ENCODE data around the gene SHQ1. TPM values are rescaled to one million over a fixed set of nuclear protein-coding genes. Genes with fewer than 3 reads are reported as not detected.
"Not testable (repeated sequence)": the region's sequence is repeated elsewhere in the genome, so short reads cannot be mapped to it uniquely, and the experiment has no call there.

SHQ1 gene
- total and polyA plus RNA-seq, 9 donors: 6.6 to 30.0 (median 14.8) TPM

DNA sequence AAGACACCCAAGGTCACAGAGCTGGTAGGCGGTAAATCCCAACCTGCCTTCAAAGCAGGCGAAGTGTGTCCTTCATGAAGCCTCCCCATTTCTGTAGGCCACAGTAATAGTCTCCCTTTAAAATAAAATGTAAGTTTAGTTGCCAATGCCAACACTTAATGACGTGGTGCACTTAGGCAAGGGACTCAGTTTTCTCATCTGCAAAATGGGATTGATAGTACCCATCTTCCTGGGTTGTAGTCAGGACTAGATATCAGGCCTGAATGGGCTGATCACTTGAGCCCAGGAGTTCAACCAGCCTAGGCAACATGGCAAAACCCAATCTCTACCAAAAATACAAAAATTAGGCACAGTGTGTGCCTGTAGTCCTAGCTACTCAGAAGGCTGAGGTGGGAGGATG, 114.6 kb downstream of the SHQ1 start:
- H3K4me3 ChIP-seq: no peak overlapping the region
- no peaks in the 10 kb centered on the region for H3K4me1 ChIP-seq (ENCODE audit: insufficient read depth)
- TF ChIP-seq, protein P1, sequence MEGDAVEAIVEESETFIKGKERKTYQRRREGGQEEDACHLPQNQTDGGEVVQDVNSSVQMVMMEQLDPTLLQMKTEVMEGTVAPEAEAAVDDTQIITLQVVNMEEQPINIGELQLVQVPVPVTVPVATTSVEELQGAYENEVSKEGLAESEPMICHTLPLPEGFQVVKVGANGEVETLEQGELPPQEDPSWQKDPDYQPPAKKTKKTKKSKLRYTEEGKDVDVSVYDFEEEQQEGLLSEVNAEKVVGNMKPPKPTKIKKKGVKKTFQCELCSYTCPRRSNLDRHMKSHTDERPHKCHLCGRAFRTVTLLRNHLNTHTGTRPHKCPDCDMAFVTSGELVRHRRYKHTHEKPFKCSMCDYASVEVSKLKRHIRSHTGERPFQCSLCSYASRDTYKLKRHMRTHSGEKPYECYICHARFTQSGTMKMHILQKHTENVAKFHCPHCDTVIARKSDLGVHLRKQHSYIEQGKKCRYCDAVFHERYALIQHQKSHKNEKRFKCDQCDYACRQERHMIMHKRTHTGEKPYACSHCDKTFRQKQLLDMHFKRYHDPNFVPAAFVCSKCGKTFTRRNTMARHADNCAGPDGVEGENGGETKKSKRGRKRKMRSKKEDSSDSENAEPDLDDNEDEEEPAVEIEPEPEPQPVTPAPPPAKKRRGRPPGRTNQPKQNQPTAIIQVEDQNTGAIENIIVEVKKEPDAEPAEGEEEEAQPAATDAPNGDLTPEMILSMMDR (IDR thresholded peaks at IDR 0.05): no peak
- TF ChIP-seq EP300 (IDR thresholded peaks at IDR 0.05) (no peak), POLR2A (IDR thresholded peaks at IDR 0.05) (no peak)
- intact Hi-C loops (cut with DNase I): no loop called here
- DNase-seq: no peak
- H3K9me3 ChIP-seq: no peaks in the 10 kb centered on the region
- H3K27me3 ChIP-seq: no peaks in the 10 kb centered on the region
- no peaks in the 10 kb centered on the region for H3K36me3 ChIP-seq
- WGBS, 3 donors: 86 to 93% (median 91%) methylated on average over 3 of the region's 3 CpGs
- H3K27ac ChIP-seq: no peak overlapping the region

- H3K9me3 ChIP-seq; H3K4me1 ChIP-seq (ENCODE audit: insufficient read depth); H3K36me3 ChIP-seq; H3K27me3 ChIP-seq; H3K4me3 ChIP-seq; DNase-seq; intact Hi-C loops (cut with DNase I); H3K27ac ChIP-seq: not testable (repeated sequence)
- 86 to 89% (median 89%) methylated on average over 5 to 6 of the region's 6 CpGs for WGBS, 3 donors
These were observed 115.4 kb downstream of the SHQ1 start for GRCh38 chr3:72732666-72733345.

- TF ChIP-seq, protein P1 (IDR thresholded peaks at IDR 0.05): no peak
- TF ChIP-seq EP300 (IDR thresholded peaks at IDR 0.05) (no peak), POLR2A (IDR thresholded peaks at IDR 0.05) (no peak)
- no peaks in the 10 kb centered on the region for H3K4me1 ChIP-seq (ENCODE audit: insufficient read depth)
- H3K27me3 ChIP-seq: no peaks in the 10 kb centered on the region
- WGBS, 3 donors: 74 to 83% (median 79%) methylated on average over 16 of the region's 16 CpGs
- no peak overlapping the region for H3K4me3 ChIP-seq
- intact Hi-C loops (cut with DNase I): no loop called here
- DNase-seq: no peak
- no peaks in the 10 kb centered on the region for H3K36me3 ChIP-seq
- no peak overlapping the region for H3K27ac ChIP-seq
- H3K9me3 ChIP-seq: no peaks in the 10 kb centered on the region
These were observed 119.2 kb downstream of the SHQ1 start for GRCh38 chr3:72728958-72729467.

DNA sequence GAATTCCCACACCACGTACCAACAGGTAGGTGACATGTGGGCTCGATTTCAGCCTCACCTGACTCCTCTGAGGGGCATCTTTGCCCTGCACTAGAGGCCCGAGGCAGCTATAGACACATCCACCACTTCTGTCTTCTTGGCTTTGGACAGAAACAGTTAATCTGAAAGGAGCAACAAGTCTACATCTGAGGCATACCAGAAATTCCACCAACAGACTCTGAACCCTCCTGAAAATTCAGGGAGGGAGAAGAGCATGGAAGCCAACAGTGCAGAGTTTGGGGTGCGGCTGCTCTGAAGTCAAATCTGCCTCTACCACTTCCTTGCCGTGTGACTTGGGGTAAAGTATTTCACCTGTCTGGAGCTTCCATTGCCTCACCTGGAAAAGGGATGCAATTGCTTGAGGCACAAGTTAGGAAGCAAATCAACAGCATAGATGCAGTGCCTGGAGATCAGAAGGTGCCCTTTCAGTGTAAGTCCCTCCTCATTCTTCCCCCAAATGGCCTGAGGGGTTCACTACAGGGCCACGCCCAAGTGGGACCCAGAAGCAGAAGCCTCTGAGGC, 119.8 kb downstream of the SHQ1 start:
- Histone ChIP-seq H3K4me1 (ENCODE audit: insufficient read depth) (no peaks in the 10 kb centered on the region), H3K27ac (no peak overlapping the region), H3K36me3 (no peaks in the 10 kb centered on the region), H3K9me3 (no peaks in the 10 kb centered on the region), H3K4me3 (no peak overlapping the region), H3K27me3 (no peaks in the 10 kb centered on the region)
- no peak for DNase-seq
- intact Hi-C loops (cut with DNase I): no loop called here
- TF ChIP-seq POLR2A (IDR thresholded peaks at IDR 0.05): no peak
- TF ChIP-seq, protein P1 (IDR thresholded peaks at IDR 0.05): no peak
- no peak for TF ChIP-seq EP300 (IDR thresholded peaks at IDR 0.05)
- WGBS, 3 donors: 55 to 62% (median 59%) methylated on average over 6 of the region's 6 CpGs

- TF ChIP-seq, protein P1 (IDR thresholded peaks at IDR 0.05): no peak
- TF ChIP-seq POLR2A (IDR thresholded peaks at IDR 0.05) (no peak), EP300 (IDR thresholded peaks at IDR 0.05) (no peak)
- 79 to 88% (median 83%) methylated on average over 7 of the region's 7 CpGs for WGBS, 3 donors
- Histone ChIP-seq H3K9me3 (no peaks in the 10 kb centered on the region), H3K4me3 (no peak overlapping the region), H3K27ac (no peak overlapping the region), H3K4me1 (ENCODE audit: insufficient read depth) (no peaks in the 10 kb centered on the region), H3K36me3 (no peaks in the 10 kb centered on the region), H3K27me3 (no peaks in the 10 kb centered on the region)
- intact Hi-C loops (cut with DNase I): no loop called here
- no peak for DNase-seq
These were observed 120.5 kb downstream of the SHQ1 start for GRCh38 chr3:72727726-72728125.
